K562 (cell line): Measurements from ENCODE around the gene CXCL9. TPM values are rescaled to one million over a fixed set of nuclear protein-coding genes. Genes with fewer than 3 reads are reported as not detected.

Experiments
- ATAC-seq: fragments of 200-7000 bp; cut with Tn5 transposase; 3 replicates; pipeline ENCODE4 v1.9.1; 2020; ENCODE audit warnings: moderate library complexity
- BruUV-seq: library from RNA; stranded (reverse); fragments of 400-500 nt; replicated peaks from 2 replicates; lab custom pipeline; 2021; lab: Mats Ljungman, UMichigan
- CTCF ChIA-PET: fragments of 300-600 bp; formaldehyde crosslinking; extraction: SDS; loops from one replicate; lab custom pipeline; 2021; ENCODE audit warnings: low intra/inter-chr PET ratio; lab: Yijun Ruan, JAX
- POLR2A ChIA-PET: fragments of 300-600, 350-650 bp; sonication (Branson Sonifier 250); formaldehyde crosslinking; extraction: SDS; loops from one replicate; lab custom pipeline; 2021; ENCODE audit warnings: antibody characterized with exemption, inconsistent platforms; lab: Yijun Ruan, JAX
- DNase-seq, 4 experiments: peaks; one replicate each; pipeline versions ENCODE4 v3.0.0 to v3.0.0-alpha.2; 2011 to 2018; ENCODE audit warnings: low spot score in 3 of 4, mixed read lengths in 3 of 4; ENCODE audit errors: extremely low read depth in 1 of 4
- FAIRE-seq: peaks from 2 replicates; lab custom pipeline; 2011; peaks lifted over from hg19 to GRCh38; lab: Jason Lieb, UNC
- H2AFZ ChIP-seq: 2 replicates; pipeline ENCODE4 v1.6.0; 2011; ENCODE audit warnings: low read depth, low read length, control low read depth, inconsistent platforms
- H3K27ac ChIP-seq: fragments of 200-600 bp; 3 replicates; pipeline ENCODE4 v1.8.0; 2011; ENCODE audit warnings: low read depth, mild to moderate bottlenecking, control low read depth, inconsistent platforms, low read length, moderate library complexity, mixed read lengths; ENCODE audit errors: extremely low read depth
- H3K27me3 ChIP-seq, 2 experiments: fragments of 300-600 bp in 1 of 2; 2 replicates in 1 of 2; 3 replicates in 1 of 2; pipeline versions ENCODE4 v1.6.0 to v1.8.0; 2011; ENCODE audit warnings: inconsistent platforms in 2 of 2, low read length in 2 of 2, mild to moderate bottlenecking in 1 of 2, mixed read lengths in 1 of 2, moderate library complexity in 1 of 2; ENCODE audit not compliant: control insufficient read depth in 2 of 2, insufficient read depth in 2 of 2
- H3K36me3 ChIP-seq: fragments of 300-600 bp; 3 replicates; pipeline ENCODE4 v1.8.0; 2011; ENCODE audit warnings: mild to moderate bottlenecking, low read length, inconsistent platforms; ENCODE audit not compliant: control insufficient read depth, insufficient read depth
- H3K4me1 ChIP-seq, 2 experiments: fragments of 200-600 bp in 1 of 2; replicated peaks in 1 of 2; 2 replicates in 1 of 2; 3 replicates in 1 of 2; pipeline versions ENCODE4 v1.5.1 to v1.8.0; 2011; ENCODE audit warnings: inconsistent platforms in 2 of 2, low read length in 2 of 2, mild to moderate bottlenecking in 1 of 2, mixed read lengths in 1 of 2, moderate library complexity in 1 of 2; ENCODE audit not compliant: control insufficient read depth in 2 of 2, insufficient read depth in 2 of 2
- H3K4me2 ChIP-seq: 2 replicates; pipeline ENCODE4 v1.6.1; 2011; ENCODE audit warnings: low read length, control low read depth, inconsistent platforms, mixed read lengths; ENCODE audit not compliant: insufficient read depth
- H3K4me3 ChIP-seq: fragments of 200-600 bp; sonication (generic), shearing (Covaris generic); 2 replicates; pipeline ENCODE4 v1.5.1; 2016; ENCODE audit warnings: control low read depth, inconsistent platforms
- H3K79me2 ChIP-seq: fragments of 200-600 bp; 3 replicates; pipeline ENCODE4 v1.8.0; 2011; ENCODE audit warnings: low read length, inconsistent platforms; ENCODE audit not compliant: control insufficient read depth, insufficient read depth
- H3K9ac ChIP-seq, 2 experiments: 2 replicates each; pipeline versions ENCODE4 v1.6.0 to v1.6.1; 2011; ENCODE audit warnings: low read depth in 2 of 2, low read length in 2 of 2, control low read depth in 1 of 2, inconsistent platforms in 1 of 2, mild to moderate bottlenecking in 1 of 2, mixed read lengths in 1 of 2; ENCODE audit not compliant: insufficient read depth in 1 of 2
- H3K9me1 ChIP-seq: one replicate; pipeline ENCODE4 v1.6.0; 2011; ENCODE audit warnings: inconsistent platforms, mild to moderate bottlenecking, low read length, moderate library complexity; ENCODE audit not compliant: control insufficient read depth, insufficient read depth
- H3K9me3 ChIP-seq: replicated peaks from 2 replicates; pipeline ENCODE4 v1.5.1; 2011; ENCODE audit warnings: low read depth, low read length, inconsistent platforms; ENCODE audit not compliant: control insufficient read depth, insufficient read depth
- H4K20me1 ChIP-seq: replicated peaks from 2 replicates; pipeline ENCODE4 v1.6.1; 2011; ENCODE audit warnings: low read length, inconsistent platforms, mixed read lengths; ENCODE audit not compliant: control insufficient read depth, insufficient read depth
- CBFB ChIP-seq: sonication (generic); formaldehyde crosslinking; IDR thresholded peaks from 2 replicates; pipeline ENCODE4 v1.4.0; 2020; ENCODE audit warnings: mild to moderate bottlenecking, missing genetic modification reagents
- HCFC1 ChIP-seq: IDR thresholded peaks from 2 replicates; pipeline ENCODE4 v1.6.1; 2012; ENCODE audit warnings: low read depth, low read length, improper control_type of control experiment
- NFATC3 ChIP-seq: fragments of 450-650 bp; IDR thresholded peaks from 2 replicates; pipeline ENCODE4 v1.6.1; 2017; ENCODE audit warnings: mild to moderate bottlenecking
- PKNOX1 ChIP-seq: fragments of 450-650 bp; IDR thresholded peaks from 2 replicates; pipeline ENCODE4 v1.6.1; 2016
- RERE ChIP-seq: sonication (generic); formaldehyde crosslinking; IDR thresholded peaks from 2 replicates; pipeline ENCODE4 v1.8.0; 2023; ENCODE audit warnings: missing genetic modification reagents, mild to moderate bottlenecking, borderline replicate concordance
- SMARCE1 ChIP-seq: fragments of 450-650 bp; IDR thresholded peaks from 2 replicates; pipeline ENCODE4 v1.7.1; 2016; ENCODE audit warnings: mild to moderate bottlenecking
- SRSF3 ChIP-seq: fragments of 200-400 bp; formaldehyde crosslinking; IDR thresholded peaks from 2 replicates; pipeline ENCODE4 v1.6.1; 2016; ENCODE audit warnings: mild to moderate bottlenecking, low read length, moderate library complexity; ENCODE audit not compliant: insufficient read depth
- USF2 ChIP-seq: sonication (generic); formaldehyde crosslinking; IDR thresholded peaks from 2 replicates; pipeline ENCODE4 v1.5.0; 2020; ENCODE audit warnings: missing genetic modification reagents
- ZBTB26 ChIP-seq: fragments of 450-650 bp; formaldehyde crosslinking; IDR thresholded peaks from 2 replicates; pipeline ENCODE4 v1.4.0; 2022; ENCODE audit warnings: missing genetic modification characterization
- ZNF445 ChIP-seq: fragments of 250-450 bp; sonication (Bioruptor Pico); IDR thresholded peaks from 2 replicates; pipeline ENCODE4 v1.4.0; 2020; ENCODE audit warnings: low read depth, mild to moderate bottlenecking, moderate library complexity
- ZNF561 ChIP-seq: fragments of 450-650 bp; formaldehyde crosslinking; conservative IDR thresholded peaks from 2 replicates; pipeline ENCODE4 v1.4.0; 2020; ENCODE audit warnings: mild to moderate bottlenecking, moderate library complexity
- ZNF75A ChIP-seq: fragments of 450-650 bp; formaldehyde crosslinking; IDR thresholded peaks from 2 replicates; pipeline ENCODE4 v1.4.0; 2020; ENCODE audit warnings: mild to moderate bottlenecking
- WGBS: fragments of 100-300 bp; shearing (Covaris generic); methylation state at CpG from one replicate; pipeline ENCODE4 v1.1.6; 2016; ENCODE audit warnings: low coverage, mixed read lengths; ENCODE audit not compliant: insufficient coverage; ENCODE audit errors: missing lambda C conversion rate; 5-methylcytosine and 5-hydroxymethylcytosine counted together
- in situ Hi-C: fragments of 300-500 bp; cut with MboI; formaldehyde crosslinking; loops from 4 replicates; pipeline ENCODE4 v1.15.0; 2018; ENCODE audit warnings: inconsistent platforms, mixed read lengths
- intact Hi-C: fragments of 100-400 bp; cut with micrococcal nuclease; formaldehyde crosslinking; loops from 2 replicates; pipeline ENCODE4 v1.14.2; 2022
- polyA plus RNA-seq, 8 experiments: library from polyadenylated mRNA; depleted of rRNA in 4 of 8; stranded (reverse) in 5 of 8; unstranded in 3 of 8; fragments of >200 nt; fragmentation: Nextera tagmentation in 2 of 8; fragmentation: Illumina TruSeq in 1 of 8; extraction: Ambion mirVana in 2 of 8; extraction: Trizol in 1 of 8; gene quantifications; 2 replicates each; pipeline versions ENCODE4 v1.2.1 to v1.2.3, GENCODE V29; 2011 to 2014; ENCODE audit warnings: inconsistent platforms in 1 of 8, missing spikeins in 1 of 8
- total RNA-seq, 7 experiments: library from RNA; depleted of rRNA in 6 of 7; stranded (reverse); fragments of >200 nt in 6 of 7; fragmentation: Illumina TruSeq in 2 of 7; extraction: Trizol in 2 of 7; gene quantifications; 2 replicates each; pipeline versions ENCODE4 v1.2.1 to v1.2.3, GENCODE V29; 2011 to 2021; ENCODE audit warnings: low replicate concordance in 1 of 7
- TF ChIP-seq, protein P1 (sequence below): fragments of 200-800 bp; sonication (Bioruptor generic); IDR thresholded peaks from 2 replicates; pipeline ENCODE4 v1.6.1; 2017; ENCODE audit warnings: missing genetic modification characterization, missing compliant biosample characterization

The CXCL9 gene
- total and polyA plus RNA-seq, 9 of the 15 experiments (the other 6 are each of a cell fraction or from before 2014, with no cell fraction given): not detected

GRCh38 chr4:75963558-75963957 is 43.8 kb downstream of the CXCL9 start:
- Histone ChIP-seq H3K27me3 (no peaks in the 10 kb centered on the region), H3K4me1 (no peaks in the 10 kb centered on the region), H3K79me2 (no peaks in the 10 kb centered on the region), H3K4me2 (no peak overlapping the region), H3K36me3 (peaks cover 83% of the 10 kb centered on the region), H3K9ac (no peak overlapping the region), H3K9me1 (no peaks in the 10 kb centered on the region), H3K27ac (no peak overlapping the region), H2AFZ (no peak overlapping the region), H3K9me3 (0 out of 2 replicates have a peak, but pooled peaks cover 4% of the 10 kb centered on the region), H4K20me1 (no peaks in the 10 kb centered on the region), H3K4me3 (no peak overlapping the region)
- CTCF ChIA-PET: no interaction called here
- no TSS peak for BruUV-seq
- POLR2A ChIA-PET: no interaction called here
- DNase-seq: no peak
- ATAC-seq: no peak
- WGBS: 50% methylated on average over 2 of the region's 2 CpGs
- TF ChIP-seq ZNF445: no peak
- TF ChIP-seq ZNF75A: no peak
- TF ChIP-seq ZBTB26 (CRISPR knock-in tag): no peak
- no peak for TF ChIP-seq USF2
- TF ChIP-seq PKNOX1: no peak
- no peak for TF ChIP-seq HCFC1
- TF ChIP-seq SMARCE1: no peak
- TF ChIP-seq CBFB (CRISPR knock-in tag): no peak
- TF ChIP-seq ZNF561 (CRISPR knock-in tag): no peak
- no peak for TF ChIP-seq RERE (CRISPR knock-in tag)
- no peak for TF ChIP-seq NFATC3
- TF ChIP-seq SRSF3: no peak
- TF ChIP-seq, protein P1, sequence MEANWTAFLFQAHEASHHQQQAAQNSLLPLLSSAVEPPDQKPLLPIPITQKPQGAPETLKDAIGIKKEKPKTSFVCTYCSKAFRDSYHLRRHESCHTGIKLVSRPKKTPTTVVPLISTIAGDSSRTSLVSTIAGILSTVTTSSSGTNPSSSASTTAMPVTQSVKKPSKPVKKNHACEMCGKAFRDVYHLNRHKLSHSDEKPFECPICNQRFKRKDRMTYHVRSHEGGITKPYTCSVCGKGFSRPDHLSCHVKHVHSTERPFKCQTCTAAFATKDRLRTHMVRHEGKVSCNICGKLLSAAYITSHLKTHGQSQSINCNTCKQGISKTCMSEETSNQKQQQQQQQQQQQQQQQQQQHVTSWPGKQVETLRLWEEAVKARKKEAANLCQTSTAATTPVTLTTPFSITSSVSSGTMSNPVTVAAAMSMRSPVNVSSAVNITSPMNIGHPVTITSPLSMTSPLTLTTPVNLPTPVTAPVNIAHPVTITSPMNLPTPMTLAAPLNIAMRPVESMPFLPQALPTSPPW: no peak
- in situ Hi-C loops (no loop called here), intact Hi-C loops (no loop called here)
- FAIRE-seq: no peak
